HL-60/S4 treated with retinoic acid at 250 ng/mL for 4 days and 3 days (cell line): ENCODE measurements around the gene NANOGP8.

Experiments used
- in situ Hi-C: fragments of 300-500 bp; cut with MboI; formaldehyde crosslinking; loops from 2 replicates; pipeline ENCODE4 v1.7.0; 2022; ENCODE audit warnings: low sequenced_read_pairs

The NANOGP8 gene

DNA sequence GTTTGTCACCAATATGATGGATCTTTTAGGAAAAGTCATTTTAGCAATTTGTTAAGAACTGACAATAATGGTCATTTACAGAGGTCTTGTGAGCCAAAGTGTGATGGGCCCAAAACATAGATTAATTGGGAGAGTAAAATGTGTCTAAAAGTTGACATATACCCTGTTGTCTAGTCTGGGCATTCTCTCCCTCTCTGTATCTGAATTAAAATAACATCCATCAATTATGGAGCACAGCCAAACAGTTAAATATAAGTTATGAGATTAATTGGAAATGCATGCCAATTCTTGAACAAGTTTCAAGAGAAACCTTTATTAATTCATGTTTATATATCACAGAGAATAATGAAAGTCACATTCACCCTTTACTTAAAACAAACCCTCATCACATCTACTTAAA lies 13.6 kb upstream of the NANOGP8 start:
- in situ Hi-C loops, result loop anchor here (25.0 kb wide), 1 partner anchor 339 kb away; no protein-coding TSS in a partner anchor

DNA sequence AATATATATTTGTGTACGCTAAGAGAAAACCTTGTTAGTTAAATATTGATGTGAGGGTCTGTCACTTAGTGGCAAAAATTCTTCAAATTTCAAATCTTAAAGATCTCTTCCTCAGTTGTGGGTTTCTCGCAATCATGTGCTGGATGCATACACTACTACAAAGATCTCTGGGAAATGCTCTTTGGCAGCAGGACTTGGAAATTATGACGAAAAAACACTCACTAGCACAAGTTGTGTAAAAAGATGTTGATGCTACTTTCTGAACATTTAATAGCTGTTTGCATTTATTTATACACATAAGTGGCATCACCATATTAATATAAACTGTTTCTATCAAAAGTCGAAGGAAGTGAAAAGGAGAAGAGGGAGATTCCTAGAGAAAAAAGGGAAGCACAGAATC lies 10.8 kb upstream of the NANOGP8 start:
- in situ Hi-C loops, result loop anchor here (25.0 kb wide), 1 partner anchor 341 kb away; no protein-coding TSS in a partner anchor

DNA sequence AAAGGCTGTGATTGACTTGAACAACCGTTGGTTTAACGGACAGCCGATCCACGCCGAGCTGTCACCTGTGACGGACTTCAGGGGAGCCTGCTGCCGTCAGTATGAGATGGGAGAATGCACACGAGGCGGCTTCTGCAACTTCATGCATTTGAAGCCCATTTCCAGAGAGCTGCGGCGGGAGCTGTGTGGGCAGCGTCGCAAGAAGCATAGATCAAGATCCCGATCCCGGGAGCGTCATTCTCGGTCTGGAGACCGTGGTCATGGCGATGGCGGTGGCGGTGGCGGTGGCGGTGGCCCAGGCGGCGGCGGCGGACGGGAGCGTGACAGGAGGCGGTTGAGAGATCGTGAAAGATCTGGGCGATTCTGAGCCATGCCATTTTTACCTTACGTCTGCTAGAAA lies 7.8 kb upstream of the NANOGP8 start:
- in situ Hi-C loops, result loop anchor here (25.0 kb wide), 1 partner anchor 344 kb away; no protein-coding TSS in a partner anchor

DNA sequence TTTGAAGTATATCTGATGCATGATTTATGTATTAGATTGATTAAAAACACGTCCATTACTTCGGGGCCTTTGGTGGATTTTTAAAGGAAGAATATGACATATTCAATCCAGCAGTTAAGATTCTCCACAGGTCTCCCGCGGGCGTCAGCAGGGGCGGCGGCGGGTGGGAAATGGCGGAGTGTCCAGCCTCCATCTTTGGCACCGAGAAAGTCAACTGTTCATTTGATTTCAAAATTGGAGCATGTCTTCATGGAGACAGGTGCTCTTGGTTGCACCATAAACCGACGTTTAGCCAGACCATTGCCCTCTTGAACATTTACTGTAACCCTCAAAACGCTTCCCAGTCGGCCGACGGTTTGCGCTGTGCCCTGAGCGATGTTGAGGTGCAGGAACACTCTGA lies 7.2 kb upstream of the NANOGP8 start:
- in situ Hi-C loops, result loop anchor here (25.0 kb wide), 1 partner anchor 345 kb away; no protein-coding TSS in a partner anchor

DNA sequence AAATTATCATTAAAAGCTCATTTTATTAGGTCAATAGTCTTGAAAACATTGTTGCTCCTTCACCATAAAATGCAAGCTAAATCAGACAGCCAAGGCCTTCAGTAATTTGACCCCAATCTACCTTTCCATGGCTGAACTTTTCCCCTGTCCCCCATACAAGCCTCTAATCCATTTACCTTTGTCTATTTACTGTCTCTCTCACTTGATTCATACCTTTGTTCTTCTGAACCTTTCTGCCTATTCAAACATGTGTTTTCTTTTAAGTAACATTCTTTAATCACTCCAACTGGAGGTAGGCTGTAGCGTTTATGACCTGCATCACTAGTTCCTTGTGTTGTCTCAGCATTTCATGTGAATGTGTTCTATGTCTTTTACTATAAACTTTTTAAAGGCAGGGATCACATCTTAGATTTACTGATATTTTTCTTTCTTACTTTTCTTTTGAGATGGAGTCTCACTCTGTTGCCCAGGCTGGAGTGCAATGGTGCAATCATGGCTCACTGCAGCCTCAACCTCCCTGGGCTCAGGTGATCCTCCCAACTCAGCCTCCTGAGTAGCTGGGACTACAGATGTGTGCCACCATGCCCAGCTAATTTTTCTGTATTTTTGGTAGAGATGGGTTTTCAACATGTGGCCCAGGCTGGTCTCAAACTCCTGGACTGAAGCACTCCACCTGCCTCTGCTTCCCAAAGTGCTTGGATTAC lies 5.2 kb upstream of the NANOGP8 start:
- in situ Hi-C loops, result loop anchor here (25.0 kb wide), 1 partner anchor 347 kb away; no protein-coding TSS in a partner anchor

DNA sequence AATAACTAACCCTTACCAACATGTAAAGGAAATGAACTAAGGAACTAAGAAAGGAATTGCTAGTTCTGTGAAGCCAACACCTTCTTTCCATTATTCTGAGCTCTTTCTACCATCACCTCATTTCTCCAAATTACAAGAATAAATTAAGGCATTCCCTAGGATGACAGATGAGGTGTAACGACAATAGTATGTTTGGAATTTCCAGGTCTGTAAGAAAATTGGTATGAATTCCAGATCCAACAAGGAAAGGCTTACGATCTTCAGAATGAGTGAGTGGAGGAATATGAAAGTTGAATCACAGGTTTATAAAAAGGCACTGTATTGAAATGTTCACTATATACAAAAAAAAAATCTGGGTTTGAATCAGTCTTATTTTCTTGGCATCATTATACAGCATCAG lies 4.5 kb upstream of the NANOGP8 start:
- in situ Hi-C loops, result loop anchor here (25.0 kb wide), 1 partner anchor 348 kb away; no protein-coding TSS in a partner anchor

DNA sequence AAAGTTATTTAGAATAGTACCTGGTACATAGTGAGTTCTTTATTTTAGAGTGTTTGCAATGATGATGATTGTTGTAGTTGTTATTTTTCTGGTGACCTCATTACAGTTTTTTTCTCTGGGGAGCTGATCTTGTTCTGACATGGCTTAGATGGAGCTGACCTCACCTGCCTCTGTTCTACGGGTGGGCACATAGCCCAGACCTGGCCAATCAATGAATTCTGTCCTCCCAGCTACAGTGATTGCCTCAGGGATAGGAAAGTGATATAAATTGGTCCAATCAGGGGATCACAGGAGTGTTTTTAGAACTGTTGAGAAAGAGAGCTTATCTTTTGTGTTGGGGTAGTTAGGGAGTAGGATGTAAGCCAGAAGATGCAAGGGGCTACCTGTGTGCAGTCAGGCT lies 3.2 kb upstream of the NANOGP8 start:
- in situ Hi-C loops, result loop anchor here (25.0 kb wide), 1 partner anchor 349 kb away; no protein-coding TSS in a partner anchor

DNA sequence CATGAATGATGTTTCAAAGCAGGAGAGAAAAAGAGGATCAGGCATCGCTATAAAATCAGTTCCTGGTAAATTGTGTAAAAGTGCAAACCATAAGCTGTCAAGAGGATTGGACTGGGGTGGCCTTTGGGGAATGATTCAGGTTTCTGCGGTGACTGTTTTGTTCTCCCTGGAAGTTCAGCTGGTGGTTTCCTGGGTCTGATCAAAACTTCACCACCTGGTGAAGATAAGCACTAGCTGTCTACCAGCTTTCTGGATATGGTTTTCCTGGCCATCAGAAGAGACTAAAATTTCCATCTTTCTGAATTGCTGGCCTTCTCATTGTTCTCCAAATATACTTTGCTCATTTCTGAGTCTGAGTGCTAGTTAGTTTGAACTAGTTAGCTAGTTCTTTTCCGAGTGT lies 2.7 kb upstream of the NANOGP8 start:
- in situ Hi-C loops, result loop anchor here (25.0 kb wide), 1 partner anchor 350 kb away; no protein-coding TSS in a partner anchor

DNA sequence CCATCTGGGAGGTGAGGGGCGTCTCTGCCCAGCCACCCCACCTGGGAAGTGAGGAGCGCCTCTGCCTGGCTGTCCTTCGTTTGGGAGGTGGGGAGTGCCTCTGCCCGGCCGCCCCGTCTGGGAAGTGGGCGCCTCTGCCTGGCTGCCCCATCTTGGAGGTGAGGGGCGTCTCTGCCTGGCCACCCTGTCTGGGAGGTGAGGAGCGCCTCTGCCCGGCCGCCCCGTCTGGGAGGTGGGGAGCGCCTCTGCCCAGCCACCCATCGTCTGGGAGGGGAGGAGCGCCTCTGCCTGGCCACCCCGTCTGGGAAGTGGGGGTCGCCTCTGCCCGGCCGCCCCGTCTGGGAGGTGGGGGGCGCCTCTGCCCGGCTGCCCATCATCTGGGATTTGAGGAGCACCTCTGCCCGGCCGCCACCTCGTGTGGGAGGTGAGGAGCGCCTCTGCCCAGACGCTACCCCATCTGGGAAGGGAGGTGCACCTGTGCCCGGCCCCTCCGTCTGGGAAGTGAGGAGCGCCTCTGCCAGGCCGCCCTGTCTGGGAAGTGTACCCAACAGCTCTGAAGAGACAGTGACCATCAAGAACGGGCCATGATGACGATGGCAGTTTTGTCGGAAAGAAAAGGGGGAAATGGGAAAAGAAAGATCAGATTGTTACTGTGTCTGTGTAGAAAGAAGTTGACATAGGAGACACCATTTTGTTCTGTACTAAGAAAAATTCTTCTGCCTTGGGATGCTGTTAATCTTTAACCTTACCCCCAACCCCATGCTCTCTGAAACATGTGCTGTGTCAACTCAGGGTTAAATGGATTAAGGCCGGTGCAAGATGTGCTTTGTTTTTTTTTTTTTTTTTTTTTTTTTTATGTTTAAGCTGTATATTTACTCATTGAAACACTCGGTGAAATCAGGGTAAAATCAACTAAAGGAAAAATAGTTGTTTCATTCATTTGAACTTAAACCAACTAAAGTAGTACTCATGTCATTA lies 2.4 kb downstream of the NANOGP8 start:
- in situ Hi-C loops, result loop anchor here (25.0 kb wide), 1 partner anchor 355 kb away; no protein-coding TSS in a partner anchor

DNA sequence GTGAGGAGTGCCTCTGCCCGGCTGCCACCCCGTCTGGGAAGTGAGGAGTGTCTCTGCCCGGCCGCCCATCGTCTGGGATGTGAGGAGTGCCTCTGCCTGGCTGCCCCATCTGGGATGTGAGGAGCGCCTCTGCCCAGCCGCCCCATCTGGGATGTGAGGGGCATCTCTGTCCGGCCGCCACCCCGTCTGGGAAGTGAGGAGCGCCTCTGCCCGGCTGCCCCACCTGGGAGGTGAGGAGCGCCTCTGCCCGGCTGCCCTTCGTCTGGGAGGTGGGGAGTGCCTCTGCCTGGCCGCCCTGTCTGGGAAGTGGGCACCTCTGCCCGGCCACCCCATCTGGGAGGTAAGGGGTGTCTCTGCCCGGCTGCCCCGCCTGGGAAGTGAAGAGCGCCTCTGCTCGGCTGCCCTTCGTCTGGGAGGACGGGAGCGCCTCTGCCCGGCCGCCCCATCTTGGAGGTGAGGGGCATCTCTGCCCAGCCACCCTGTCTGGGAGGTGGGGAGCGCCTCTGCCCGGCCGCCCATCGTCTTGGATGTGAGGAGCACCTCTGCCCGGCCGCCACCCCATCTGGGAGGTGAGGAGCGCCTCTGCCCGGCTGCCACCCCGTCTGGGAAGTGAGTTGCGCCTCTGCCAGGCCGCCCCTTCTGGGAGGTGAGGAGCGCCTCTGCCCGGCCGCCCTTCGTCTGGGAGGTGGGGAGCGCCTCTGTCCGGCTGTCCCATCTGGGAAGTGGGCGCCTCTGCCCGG lies 3.3 kb downstream of the NANOGP8 start:
- in situ Hi-C loops, result loop anchor here (25.0 kb wide), 1 partner anchor 356 kb away; no protein-coding TSS in a partner anchor

DNA sequence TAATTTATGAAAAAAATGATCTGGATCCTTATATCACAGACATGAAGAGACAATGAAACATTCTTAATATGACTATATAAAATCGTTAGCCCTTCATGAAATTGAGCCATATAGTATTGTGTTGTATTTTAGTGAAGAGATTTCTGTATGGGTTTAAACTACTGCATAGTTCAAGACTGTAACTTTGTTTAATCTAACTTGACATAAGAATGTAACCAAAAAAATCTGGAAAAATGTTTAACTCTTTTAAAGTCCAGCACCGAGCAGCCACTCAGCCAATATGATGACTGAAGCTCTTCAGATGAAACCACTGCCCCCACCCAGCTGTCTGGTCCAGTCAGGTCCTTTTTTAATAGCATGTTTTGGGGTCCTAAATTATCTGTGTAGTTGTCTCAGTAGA lies 4.9 kb downstream of the NANOGP8 start:
- in situ Hi-C loops, result loop anchor here (25.0 kb wide), 1 partner anchor 357 kb away; no protein-coding TSS in a partner anchor

DNA sequence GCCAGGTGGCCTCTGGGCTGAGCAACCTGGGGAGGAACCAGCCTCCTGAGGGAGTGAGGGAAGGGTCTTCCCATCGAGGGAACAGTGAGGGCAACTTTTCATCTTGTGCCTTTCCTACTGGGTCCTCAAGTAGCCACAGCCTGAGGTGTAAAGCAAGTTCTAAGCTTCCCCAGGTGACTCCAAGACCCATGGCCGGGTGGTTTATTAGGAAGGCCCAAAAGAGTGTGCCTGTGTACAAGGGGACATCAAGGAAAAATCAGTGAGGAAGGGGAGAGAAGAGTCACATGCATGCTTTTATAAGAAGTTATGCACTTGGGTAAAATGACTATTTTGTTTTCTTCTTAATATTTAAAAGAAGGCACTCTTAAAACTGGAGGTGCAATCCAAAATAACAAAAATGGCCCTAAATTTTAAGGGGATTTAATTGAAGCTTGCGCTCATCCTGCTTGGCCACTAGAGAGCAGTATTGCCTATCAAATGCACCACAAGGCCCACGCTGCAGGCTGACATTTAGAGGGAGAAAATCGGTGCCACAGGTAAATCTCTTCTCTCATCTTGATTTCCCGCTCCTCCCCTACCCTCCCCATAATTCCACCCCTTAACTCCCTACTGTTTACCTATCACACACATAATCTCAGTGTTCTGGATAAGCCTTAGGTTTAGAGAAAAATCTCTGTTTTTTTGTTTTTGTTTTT lies 6.7 kb downstream of the NANOGP8 start:
- in situ Hi-C loops, result loop anchor here (25.0 kb wide), 1 partner anchor 359 kb away; no protein-coding TSS in a partner anchor

DNA sequence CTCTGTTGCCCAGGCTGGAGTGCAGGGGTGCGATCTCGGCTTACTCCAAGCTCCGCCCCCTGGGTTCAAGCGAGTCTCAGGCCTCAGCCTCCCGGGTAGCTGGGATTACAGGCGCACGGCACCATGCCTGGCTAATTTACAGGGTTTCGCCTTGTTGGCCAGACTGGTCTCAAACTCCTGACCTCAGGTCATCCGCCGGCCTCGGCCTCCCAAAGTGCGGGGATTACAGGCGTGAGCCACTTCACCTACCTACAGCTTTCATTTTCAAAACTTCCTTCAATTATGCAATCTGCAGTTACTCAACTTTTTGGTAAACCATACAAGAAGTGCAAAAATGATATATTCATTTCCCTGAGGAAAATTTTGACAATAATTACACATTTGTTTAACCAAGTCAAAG lies 14.0 kb downstream of the NANOGP8 start:
- in situ Hi-C loops, result no loop called here

DNA sequence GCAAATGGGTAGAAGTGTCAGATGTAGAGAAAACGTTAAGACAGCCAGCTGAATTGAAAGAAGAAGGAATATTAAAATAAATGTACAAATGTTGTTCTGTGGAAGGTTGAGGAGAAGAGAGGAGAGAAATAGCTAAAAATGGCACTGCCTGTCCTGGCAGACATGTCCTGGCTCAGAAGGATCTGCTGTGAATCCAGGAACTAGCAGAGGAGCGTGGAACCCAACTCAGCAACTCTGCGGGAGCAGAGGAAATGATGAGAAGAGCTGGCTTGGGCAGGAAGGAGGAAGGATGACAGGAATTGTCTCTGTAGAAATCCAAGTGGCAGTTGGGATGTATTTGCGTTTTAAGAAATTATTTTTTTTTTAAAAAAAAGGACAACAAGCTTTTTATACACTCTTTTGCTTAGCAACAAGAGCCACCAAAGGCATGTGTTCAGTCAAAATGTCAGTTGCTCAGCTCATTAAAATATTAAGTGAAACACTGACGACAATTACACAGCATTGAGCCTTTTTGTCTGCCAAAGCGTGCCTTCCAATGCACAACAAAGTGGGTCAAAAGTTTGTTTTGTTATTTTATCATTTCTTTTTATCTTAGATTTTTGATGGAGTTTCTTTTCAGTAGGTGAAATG lies 16.1 kb downstream of the NANOGP8 start:
- in situ Hi-C loops, result no loop called here

DNA sequence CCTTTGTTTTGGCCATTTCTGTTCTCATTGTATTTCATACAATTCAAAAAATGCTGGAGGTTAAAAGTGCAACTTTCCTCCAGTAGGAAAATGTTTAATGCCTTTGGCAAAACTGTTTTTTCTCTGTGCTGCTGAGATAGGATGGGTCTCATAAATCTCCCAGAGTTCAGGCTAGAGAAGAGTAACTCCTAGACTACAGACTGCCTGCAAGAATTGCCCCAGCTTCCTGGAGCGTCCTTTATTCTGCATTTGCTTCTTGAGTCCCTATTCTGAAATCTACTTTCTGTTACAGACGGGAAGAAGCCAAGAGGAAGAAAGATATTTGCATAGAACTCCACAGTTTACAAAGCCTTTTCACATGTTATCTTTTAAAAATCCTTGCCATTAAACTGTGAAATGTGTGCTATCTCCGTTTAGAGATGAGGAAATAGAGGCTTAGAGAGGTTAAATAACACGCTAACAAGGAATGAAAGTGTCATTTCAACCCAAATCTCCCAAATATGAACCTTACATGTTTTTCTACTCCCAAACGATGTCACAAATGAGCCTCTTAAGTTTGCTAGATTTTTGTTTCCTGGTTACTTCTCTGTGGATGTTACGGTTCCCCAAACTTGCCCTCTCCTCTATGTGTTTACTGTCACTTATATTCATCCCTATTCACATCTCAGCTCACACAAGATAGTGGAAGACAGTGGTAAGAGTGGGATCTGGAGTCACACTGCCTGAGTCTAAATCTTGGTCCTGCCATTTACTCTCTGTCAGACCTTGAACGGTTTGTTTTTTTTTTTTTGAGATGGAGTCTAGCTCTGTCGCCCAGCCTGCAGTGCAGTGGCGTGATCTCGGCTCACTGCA lies 17.4 kb downstream of the NANOGP8 start:
- in situ Hi-C loops, result no loop called here

DNA sequence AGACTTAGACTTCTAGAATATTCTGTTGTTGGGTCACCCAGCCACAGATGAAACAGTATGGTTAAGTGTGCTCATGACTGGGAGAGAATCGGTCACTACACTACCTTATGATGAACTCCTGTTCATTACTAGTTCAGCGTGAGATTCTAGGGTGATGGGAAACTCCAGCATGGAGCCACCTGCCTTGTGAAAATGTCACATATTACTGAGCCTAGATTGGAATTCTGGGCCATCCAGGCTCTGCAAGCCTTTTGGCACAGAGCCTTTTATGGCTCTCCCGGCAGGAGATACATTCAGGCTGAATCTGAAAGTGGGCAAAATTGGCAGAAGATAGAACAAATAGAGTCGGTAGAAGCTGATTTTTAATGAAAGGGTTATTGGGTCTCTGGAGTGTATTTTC lies 19.0 kb downstream of the NANOGP8 start:
- in situ Hi-C loops, result no loop called here

DNA sequence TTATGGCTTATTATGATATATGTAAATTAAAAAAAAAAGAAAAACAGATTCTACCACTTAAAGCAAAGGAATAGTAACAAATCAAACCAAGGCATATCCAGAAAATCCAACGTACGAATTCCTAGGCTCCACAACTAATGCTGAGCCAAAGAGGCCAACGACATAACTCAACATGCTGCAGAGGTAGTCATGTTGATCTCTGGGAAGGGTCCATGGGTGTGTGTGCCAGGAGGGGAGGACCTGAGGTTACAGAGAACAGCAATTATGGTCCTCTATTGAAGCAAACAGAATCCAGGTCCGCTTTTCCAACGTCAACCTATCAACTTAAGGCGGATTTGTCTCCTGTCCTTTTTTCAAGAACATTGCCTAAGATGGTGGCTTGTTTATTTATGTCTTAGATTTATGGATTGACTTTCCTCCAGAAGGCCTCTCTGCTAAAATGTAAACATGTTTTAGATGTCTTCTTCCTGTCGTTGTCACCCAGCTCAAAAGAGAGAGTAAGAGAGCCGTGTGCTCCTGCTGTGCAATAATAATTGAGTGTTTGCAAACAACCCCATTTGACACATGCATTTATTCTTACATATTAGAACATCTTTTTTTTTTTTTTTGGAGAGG lies 20.4 kb downstream of the NANOGP8 start:
- in situ Hi-C loops, result no loop called here

DNA sequence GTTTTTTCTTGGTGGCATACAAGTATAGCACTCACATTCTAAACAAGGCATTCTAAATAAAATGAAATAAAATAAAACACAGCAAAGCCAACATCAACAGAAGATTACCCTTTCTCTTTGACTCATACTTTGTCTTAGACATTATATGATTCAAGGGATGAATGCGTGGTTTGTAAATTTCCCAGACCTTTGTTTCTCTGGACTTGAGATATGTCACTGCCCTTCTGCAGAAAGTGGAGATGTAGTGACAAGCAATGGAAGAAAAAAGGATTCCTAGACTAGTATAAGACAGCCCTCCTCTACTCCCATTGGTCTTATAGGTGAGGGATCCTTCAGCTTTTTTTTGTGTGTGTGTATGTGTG lies 22.4 kb downstream of the NANOGP8 start:
- in situ Hi-C loops, result no loop called here
